GM21786 (cell line): ENCODE data around the gene KRTAP15-1.

Experiments used
- ATAC-seq: cut with Tn5 transposase; IDR thresholded peaks from one replicate; pipeline ENCODE4 v1.9.1; 2021; ENCODE audit not compliant: unreplicated experiment

Gene KRTAP15-1, protein sequence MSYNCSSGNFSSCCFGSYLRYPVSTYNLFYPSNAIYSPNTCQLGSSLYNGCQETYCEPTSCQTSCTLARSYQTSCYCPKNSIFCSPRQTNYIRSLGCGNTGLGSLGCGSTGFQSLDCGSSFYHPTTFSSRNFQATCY

DNA sequence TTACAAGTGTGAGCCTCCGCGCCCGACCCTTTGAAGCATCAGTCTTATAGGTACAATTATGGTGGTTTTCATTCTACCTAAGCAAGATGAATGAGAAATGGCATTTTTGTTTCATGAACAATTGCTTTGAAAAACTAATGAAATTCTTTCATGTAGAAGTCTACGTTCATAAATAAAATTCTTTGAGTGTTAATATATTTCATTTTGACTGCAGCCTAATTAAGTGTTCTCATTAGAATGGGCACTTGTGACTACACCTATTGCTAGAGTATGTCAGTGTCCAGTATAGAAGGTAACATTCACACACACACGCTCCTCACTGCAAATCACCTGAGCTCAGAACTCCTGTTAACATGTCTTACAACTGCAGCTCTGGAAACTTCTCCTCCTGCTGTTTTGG, at the start of gene KRTAP15-1:
Gene KRTAP15-1 (plus strand): TSS at position 301 of the 400 bp plus-strand sequence. CDS start 53 bp downstream, at position 354.
- no peak for ATAC-seq

DNA sequence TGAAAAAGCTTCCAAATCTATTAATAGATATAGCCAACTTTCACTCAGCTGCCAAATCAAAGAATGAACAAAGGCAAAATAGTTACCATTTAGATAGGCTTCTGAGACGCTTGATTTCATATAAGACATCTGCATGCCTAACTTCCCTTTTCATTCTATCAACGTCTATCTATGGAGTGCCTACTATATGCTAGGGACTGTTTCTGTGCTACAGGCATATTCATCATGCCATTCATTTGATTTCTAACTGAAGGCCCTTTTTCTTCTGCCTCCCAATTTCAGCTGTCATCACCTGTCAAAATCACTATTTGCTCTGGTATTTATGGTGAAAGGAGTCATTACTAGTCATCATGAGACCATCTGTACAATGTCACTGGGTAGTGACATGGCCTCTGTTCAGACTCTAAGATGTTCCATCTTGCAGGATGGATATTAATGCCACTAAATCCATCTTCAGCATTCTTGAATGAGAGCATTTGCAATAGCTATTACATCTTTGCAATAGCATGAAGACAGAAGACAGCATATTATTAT, 48.5 kb upstream of the KRTAP15-1 start:
- ATAC-seq: no peak

DNA sequence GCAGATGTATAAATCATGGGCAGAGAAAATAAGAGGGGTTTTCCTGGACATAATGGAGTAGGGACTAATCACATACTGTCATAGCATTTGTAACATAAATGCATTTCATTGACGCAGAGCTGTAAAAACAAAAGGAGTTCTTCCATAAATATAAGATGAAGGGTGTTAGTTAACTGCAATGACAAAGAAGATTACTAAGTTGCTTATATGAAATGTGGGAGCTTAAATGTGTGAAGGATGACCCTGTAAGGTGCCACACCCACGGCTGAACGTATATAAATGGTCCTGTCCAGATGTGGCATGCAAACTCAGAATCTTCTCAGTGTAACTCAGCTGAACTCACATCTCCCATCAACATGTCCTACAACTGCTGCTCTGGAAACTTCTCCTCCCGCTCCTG, 44.3 kb upstream of the KRTAP15-1 start, which contains the start of gene KRTAP13-1:
Gene KRTAP13-1 (plus strand): TSS at position 301 of the 400 bp plus-strand sequence. CDS start 56 bp downstream, at position 357.
- no peak for ATAC-seq

DNA sequence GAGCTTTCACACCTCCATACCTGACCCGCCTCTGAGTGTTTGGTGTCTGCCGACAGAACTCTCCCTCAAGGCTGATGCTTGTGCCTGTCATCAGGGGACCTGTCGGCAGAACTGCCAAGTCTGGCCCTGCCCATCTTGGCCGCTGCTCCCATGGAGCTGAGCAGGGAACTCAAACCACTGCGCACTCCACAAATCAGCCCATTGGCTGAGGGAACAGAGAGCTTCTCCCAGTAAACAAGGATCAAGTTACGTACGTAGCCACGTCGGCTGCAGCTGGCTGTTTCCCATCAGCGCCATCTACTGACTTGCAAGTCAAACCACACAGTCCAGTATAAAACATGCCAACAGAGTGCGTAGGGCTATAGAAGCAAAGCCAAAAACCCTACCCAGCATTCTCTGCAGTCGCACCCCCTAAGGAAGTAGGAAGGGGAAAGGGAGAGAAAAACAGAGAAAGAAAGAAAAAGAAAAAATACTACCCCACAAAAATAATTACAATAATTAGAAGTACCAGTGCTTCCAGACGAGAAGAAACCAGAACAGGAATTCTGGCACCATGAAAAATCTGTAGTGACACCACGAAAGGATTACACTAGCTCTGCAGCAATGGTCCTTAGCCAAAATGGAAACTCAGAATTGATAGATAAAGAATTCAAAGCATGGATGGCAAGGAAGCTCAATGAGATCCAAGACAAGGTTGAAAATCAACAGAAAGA, 31.1 kb upstream of the KRTAP15-1 start:
- ATAC-seq: no peak

DNA sequence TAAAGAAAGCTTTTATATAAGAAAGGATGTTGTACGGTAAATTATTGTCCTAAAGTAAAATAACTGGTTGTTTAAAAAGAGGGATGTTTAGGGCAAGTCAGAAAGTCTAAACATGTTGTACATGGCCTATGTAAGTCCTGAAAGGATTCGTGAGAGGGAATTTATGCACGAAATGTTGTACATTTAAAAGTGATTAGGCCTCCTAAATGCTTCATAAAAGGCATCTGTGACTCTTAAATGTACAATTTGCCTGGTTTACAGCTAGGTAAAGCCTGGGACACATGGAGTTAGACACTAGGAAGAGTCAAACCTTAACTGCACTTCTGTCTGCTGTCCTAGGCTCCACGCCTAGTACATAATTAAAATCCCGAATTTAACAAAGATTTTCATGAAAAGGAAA, 24.1 kb upstream of the KRTAP15-1 start:
- no peak for ATAC-seq

DNA sequence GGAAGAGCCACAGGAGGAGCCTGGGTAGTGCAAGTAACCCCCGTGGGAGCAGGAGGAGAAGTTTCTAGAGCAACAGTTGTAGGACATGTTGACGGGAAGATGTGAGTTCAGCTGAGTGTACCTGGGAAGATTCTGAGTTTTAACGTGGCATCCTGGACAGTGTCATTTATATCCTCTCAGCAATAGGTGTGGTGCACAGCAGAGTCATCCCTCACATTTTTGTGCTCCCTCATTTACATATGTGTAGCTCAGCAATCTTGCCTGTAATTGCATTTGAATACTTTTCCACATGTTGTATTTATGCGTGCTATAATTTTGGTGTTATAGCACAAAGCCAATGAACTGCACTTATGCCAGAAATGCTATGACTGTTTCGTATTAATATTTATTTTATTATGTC, 14.2 kb upstream of the KRTAP15-1 start, which contains the start of gene KRTAP13-3:
Gene KRTAP13-3 (minus strand): TSS at position 101 of the 400 bp plus-strand sequence. CDS start 14 bp downstream, at position 87.
- no peak for ATAC-seq

DNA sequence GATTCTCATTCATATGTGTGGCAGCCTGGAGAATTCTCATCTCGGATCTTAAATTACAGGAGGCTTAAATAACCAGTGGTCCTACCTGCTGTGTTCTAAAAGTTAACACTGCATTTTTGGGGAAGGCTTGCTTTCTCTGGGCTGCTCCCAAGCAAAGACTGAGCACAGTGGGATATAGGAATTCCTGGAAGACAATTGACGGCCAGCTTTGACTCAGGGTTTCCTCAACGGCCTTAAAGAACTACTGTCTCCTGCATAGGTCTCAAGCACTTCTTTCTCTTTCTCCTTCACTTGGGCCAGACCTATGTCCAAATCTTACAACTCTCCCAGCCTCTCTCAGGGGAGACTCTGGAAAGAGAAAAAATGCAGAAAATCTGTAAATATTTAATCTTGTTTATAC, 13.3 kb upstream of the KRTAP15-1 start:
- ATAC-seq: no peak

DNA sequence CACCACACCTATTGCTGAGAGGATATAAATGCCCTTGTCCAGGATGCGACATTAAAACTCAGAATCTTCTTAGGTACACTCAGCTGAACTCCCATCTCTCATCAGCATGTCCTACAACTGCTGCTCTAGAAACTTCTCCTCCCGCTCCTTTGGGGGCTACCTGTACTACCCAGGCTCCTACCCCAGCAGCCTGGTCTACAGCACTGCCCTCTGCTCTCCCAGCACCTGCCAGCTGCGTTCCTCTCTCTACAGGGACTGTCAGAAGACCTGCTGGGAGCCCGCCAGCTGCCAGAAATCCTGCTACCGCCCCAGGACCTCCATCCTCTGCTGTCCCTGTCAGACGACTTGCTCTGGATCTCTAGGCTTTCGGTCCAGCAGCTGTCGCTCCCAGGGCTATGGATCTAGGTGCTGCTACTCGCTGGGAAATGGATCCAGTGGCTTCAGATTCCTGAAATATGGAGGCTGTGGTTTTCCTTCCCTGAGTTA, 9.9 kb upstream of the KRTAP15-1 start, which contains the start of gene KRTAP13-4:
Gene KRTAP13-4 (plus strand): TSS at position 51 of the 486 bp plus-strand sequence. CDS start 56 bp downstream, at position 107.
- ATAC-seq: no peak

DNA sequence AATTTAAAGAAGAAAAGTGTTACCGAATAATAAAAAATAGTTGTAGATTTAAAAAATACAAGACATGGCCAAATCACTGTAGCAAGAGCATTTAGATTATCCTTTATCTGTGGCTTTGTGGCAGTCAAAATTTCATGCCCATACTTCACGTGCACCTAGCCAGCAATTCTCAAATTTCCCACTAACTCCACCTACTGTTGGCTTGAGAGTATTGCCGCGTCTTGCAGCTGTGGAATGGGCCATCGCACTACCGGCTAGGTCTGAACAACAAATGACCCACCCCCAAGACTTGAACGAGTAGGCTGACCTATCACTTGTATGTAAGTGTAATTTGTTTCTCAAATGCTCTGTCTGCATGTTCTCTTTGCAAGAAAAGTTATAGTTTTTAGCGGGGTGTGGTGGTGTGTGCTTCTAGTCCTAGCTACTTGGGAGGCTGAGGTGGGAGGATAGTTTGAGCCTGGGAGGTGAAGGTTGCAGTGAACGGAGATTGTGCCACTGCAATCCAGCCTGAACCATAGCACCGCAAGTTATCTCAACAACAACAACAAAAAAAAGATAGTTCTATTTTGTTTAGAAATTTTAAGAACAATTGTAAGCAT, 5.9 kb upstream of the KRTAP15-1 start:
- no peak for ATAC-seq

DNA sequence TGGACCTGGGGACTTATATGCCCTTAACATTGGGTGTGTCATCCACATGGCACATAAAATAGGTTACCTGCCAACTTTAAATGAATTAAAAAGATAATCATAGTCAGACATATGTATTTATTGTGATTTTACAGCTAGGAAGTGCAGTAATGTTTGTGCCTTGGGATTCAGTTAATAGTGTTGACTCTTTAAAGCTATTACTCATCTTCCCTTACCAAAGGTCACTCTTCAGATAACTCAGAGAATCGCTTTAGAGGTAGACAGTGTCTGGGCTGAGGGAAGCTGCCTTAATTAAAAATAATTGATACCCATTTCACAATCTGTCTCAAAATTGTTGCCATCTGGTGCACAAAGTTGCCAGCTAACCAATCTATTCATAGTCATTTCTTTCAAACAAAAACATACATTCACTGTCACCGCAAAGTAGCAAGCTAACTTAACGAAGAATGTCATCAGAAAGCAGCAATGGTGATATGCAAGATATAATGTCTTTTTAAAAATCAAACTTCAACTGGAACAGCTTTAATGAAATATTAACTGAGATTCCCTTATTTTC, 3.0 kb upstream of the KRTAP15-1 start:
- ATAC-seq: no peak

DNA sequence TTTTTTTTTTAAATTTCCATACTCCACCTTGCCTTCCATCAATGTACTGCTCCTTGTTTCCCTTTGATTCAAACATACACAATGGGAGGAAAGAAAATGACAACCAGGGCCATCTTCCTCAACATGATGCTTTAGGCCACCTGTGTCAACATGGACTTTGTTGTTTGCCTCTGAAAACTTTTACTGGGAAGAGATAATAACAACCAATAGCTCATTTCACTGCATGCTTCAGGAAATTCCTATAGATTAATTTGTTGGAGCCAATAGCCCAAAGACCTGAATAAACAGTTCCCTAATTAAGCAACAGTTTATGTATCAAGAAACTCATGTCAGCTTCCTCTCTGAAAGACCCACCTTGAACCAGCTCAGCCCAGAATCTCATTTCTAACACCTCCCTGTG, 3.2 kb downstream of the KRTAP15-1 start:
- no peak for ATAC-seq

DNA sequence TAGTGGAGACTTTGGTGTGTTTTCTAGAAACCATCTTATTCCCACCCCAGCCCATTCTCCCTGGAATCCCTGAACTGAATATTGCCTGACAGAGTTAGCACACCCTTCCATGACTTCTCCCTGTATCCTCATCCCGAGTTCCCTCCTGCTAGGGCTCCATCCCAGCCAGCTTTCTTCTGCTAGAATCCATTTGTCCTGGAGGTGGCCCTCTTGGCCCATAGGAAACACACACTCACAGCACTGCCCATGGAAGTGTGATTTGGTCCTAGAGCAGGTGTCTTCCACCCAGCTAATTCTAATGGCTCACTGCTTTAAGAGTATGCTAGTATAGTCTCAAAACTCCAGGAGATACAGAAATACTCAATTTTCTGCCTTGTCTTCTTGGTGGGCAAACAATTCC, 4.1 kb downstream of the KRTAP15-1 start:
- ATAC-seq: no peak

DNA sequence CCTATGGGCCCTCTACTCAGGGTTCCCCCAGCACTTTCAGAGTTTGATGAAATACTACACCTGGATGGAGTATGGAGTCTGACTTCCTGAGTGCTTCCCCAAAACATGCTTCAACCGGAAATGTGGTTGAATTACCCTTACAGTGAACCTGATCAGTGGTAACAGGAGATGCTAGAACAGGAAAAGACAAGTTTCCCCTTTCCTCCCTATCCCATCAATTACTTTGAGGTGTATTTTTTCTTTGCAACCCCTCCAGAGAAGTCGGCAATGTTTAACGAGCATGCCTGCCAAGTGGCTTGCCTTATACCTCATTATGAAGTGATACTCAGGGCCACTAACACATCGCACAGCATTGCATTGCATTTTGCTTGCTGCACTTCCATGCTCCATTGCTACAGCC, 7.0 kb downstream of the KRTAP15-1 start:
- ATAC-seq: no peak

DNA sequence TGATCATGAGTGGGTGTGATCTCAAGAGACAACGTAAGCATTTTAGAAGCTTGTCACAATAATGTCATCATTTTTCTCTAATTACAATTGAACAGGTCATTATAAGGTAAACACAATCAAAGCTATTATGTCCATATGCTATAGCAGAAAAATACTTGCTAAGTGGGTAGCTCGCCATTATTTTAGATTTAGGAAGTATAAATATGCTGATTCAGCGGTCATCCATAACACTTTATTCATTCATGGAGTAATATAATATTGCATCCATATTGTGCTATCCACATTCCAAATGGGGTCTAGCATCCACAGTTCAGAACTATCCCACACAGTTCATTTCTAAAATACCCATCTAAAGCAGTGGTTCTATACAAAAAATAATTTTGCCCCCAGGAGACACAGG, 8.4 kb downstream of the KRTAP15-1 start:
- no peak for ATAC-seq

DNA sequence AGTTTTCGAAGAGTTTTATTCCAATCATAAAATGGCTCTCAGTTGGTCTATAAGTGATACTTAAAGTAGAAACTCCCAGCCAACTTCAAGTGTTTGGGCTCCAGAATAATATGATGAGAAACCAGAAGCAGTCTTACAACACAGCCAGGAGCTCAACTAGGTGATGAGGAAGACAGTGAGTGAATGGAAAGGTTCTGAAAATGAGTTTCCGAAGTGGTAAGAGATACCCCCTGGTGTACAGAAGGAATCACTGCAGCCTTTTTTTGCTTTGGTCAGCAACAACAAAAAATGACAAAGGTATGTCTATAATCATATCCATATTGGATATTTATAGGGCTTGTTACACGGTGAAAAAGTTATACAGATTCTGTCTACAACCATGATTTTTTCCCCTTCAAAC, 23.6 kb downstream of the KRTAP15-1 start:
- ATAC-seq: no peak

DNA sequence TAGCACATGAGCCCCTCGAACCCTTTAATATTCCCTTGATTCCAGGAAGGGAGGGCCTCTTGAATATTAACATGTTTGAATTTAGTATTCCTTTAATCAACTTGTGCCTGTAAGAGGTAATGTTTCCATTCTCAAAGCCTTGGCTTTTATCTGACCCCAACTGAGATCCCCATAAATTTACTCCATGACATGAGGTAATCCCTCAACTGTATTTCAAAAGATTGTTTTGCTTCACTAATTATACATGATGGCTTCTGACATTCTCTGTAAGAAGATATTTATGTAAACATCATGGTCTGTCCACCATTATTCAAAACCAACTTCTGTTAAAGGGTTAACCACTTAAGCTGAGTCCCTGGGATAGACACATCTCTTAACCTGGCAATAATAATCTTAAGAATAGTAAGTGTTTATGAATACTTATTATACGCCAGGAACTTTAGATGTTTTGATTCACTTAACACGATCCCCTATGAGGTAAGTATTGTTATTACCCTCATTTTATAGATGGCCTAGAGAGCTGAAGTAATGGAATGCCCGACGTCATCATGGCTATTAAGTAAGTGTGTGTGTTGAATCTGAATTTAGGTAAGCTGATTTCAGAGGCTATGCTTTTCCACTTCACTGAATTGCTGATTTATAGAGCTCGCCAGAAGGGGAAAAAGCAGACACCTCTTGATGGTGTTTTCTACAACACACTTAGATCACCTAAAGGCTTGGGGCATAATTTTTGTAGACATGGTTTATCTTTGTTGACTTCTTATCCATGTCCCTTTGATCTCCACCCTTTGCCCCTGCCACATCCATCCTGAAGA, 29.0 kb downstream of the KRTAP15-1 start:
- no peak for ATAC-seq

DNA sequence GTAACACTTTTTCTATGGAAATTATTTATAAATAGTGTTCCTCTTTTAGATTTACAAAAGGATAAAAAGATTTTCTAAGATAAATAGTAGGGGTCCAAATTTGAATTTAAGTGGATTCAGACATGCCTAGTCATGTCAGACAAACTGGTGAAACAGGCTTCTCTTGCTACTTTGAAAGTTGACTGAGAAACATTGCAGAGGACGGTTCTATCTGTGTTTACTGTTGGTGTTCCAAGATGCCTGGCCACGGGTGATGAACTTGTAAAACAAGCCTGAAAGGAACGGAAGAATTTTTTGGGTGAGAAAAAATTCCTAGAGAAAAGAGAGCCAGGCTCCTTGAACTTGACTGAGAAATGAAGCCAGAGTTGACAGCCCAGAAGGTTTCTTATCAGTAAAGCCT, 37.9 kb downstream of the KRTAP15-1 start:
- no peak for ATAC-seq

DNA sequence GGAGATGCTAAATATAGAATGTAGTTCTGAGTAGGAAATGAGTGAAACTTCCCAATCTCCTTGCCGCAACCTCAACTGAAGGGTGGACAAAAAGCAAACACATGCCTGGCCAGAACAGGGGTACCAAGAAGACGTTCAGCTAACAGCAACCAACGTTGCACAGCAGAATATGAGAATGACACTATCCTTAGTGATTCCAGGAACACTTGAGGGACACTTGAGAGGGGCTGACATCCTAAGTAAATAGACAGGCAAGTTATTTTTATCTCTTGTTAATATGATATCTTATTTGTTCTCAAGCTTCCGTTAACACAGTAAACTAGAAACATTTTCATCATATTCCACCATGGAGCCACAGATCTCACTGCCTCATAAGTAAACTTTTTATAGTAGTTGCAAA, 39.2 kb downstream of the KRTAP15-1 start:
- ATAC-seq: no peak

DNA sequence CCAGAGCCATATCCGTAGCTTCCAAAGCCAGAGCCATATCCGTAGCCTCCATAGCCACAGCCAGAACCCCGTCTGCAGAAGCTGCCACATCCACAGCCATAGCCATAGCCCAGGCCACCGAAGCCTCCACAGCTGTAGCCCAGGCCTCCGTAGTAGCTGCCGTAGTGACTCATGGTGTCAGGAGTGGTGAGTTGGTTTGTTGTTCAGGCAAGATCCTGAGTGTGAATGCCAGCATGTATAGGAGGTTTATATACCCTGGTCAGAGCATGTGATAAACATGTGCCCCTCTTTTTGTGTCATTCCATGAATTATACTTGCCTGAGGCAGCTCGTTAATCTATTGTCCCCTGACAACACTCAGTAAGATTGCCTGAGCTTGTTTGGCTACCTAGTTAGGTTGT, 40.1 kb downstream of the KRTAP15-1 start, which contains the start of gene KRTAP19-1:
Gene KRTAP19-1 (minus strand): TSS at position 223 of the 400 bp plus-strand sequence. CDS start 50 bp downstream, at position 173.
- no peak for ATAC-seq

DNA sequence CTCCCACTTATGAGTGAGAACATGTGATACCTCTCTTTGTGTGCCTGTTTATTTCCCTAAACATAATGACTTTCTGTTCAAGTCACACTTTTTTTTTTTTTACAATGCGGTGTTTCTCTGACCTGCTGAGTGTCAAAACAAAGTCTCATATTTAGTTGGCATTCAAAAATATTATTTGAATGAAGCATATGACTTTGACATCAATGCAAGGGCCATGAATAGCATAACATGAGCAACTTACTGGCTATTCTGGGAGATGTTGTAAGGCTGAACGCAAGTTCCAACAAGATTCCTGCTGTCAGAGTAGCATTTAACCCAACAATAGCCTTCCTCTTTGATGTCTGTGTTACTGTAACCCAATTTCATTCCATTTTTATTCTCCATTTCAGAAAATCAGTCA, 42.1 kb downstream of the KRTAP15-1 start:
- ATAC-seq: no peak
